CD14-positive monocyte (primary cell): Measurements from ENCODE around the gene UVRAG. TPM values are rescaled to one million over a fixed set of nuclear protein-coding genes. Genes with fewer than 3 reads are reported as not detected.

Source experiments
- DNase-seq, 3 donors: peaks; one replicate each; pipeline ENCODE4 v3.0.0-alpha.2; 2011 to 2022
- H2AFZ ChIP-seq: 2 replicates; pipeline ENCODE4 v1.6.0; 2012; ENCODE audit warnings: mild to moderate bottlenecking, low read depth, low read length, inconsistent platforms; ENCODE audit not compliant: insufficient read depth, poor library complexity, severe bottlenecking
- H3K27ac ChIP-seq, 2 donors: 1 replicate in 1 of 2; 2 replicates in 1 of 2; pipeline ENCODE4 v1.5.1; 2012 to 2013; ENCODE audit warnings: low read length in 2 of 2, control low read depth in 1 of 2, inconsistent platforms in 1 of 2, low read depth in 1 of 2, mild to moderate bottlenecking in 1 of 2
- H3K27me3 ChIP-seq, 2 donors: one replicate each; pipeline versions ENCODE4 v1.6.0 to v1.6.1; 2011 to 2013; ENCODE audit warnings: low read length in 2 of 2; ENCODE audit not compliant: control insufficient read depth in 2 of 2, insufficient read depth in 2 of 2
- H3K36me3 ChIP-seq, 2 donors: replicated peaks in 1 of 2; 1 replicate in 1 of 2; 2 replicates in 1 of 2; pipeline versions ENCODE4 v1.5.1 to v1.6.1; 2012 to 2013; ENCODE audit warnings: low read length in 2 of 2, control low read depth in 1 of 2, inconsistent platforms in 1 of 2, mild to moderate bottlenecking in 1 of 2; ENCODE audit not compliant: insufficient read depth in 2 of 2, control insufficient read depth in 1 of 2
- H3K4me1 ChIP-seq, 2 donors: 1 replicate in 1 of 2; 2 replicates in 1 of 2; pipeline versions ENCODE4 v1.5.1 to v1.6.1; 2012 to 2013; ENCODE audit warnings: low read length in 2 of 2, control low read depth in 1 of 2, inconsistent platforms in 1 of 2, mild to moderate bottlenecking in 1 of 2, moderate library complexity in 1 of 2; ENCODE audit not compliant: insufficient read depth in 2 of 2, control insufficient read depth in 1 of 2
- H3K4me2 ChIP-seq: replicated peaks from 2 replicates; pipeline ENCODE3; 2012; ENCODE audit warnings: low read length, moderate library complexity, mild to moderate bottlenecking; ENCODE audit not compliant: poor library complexity, severe bottlenecking; ENCODE audit errors: extremely low read depth
- H3K4me3 ChIP-seq, 3 experiments: fragments of 200-600 bp in 1 of 3; sonication (generic) in 1 of 3; replicated peaks in 1 of 3; 1 replicate in 2 of 3; 2 replicates in 1 of 3; pipeline ENCODE4 v1.5.1; 2011 to 2013; ENCODE audit warnings: low read length in 3 of 3, mild to moderate bottlenecking in 3 of 3, control low read depth in 2 of 3, low read depth in 2 of 3, inconsistent platforms in 1 of 3, moderate library complexity in 1 of 3
- H3K79me2 ChIP-seq: 2 replicates; pipeline ENCODE4 v1.6.0; 2012; ENCODE audit warnings: mild to moderate bottlenecking, control low read depth, inconsistent platforms, low read length, moderate library complexity; ENCODE audit not compliant: insufficient read depth
- H3K9ac ChIP-seq: 2 replicates; pipeline ENCODE4 v1.6.0; 2017; ENCODE audit warnings: low read length, mild to moderate bottlenecking; ENCODE audit not compliant: insufficient read depth, poor library complexity, severe bottlenecking
- H3K9me3 ChIP-seq, 2 donors: replicated peaks in 1 of 2; 1 replicate in 1 of 2; 2 replicates in 1 of 2; pipeline versions ENCODE4 v1.5.1 to v1.6.1; 2012 to 2013; ENCODE audit warnings: low read length in 2 of 2, control low read depth in 1 of 2; ENCODE audit not compliant: control insufficient read depth in 1 of 2, insufficient read depth in 1 of 2
- H4K20me1 ChIP-seq: 2 replicates; pipeline ENCODE4 v1.6.0; 2012; ENCODE audit warnings: mild to moderate bottlenecking, low read length, control low read depth, moderate library complexity; ENCODE audit not compliant: insufficient read depth
- H3K27ac Mint-ChIP-seq, 7 donors: one replicate each; pipeline ENCODE4 v1.8.0; 2020; ENCODE audit warnings: mild to moderate bottlenecking in 7 of 7, mixed read lengths in 7 of 7, moderate library complexity in 6 of 7, inconsistent platforms in 2 of 7
- H3K27me3 Mint-ChIP-seq, 3 donors: one replicate each; pipeline ENCODE4 v1.8.0; 2021 to 2022; ENCODE audit warnings: low read depth in 3 of 3, mild to moderate bottlenecking in 3 of 3, mixed read lengths in 3 of 3, moderate library complexity in 3 of 3, inconsistent platforms in 1 of 3
- H3K36me3 Mint-ChIP-seq, 2 donors: one replicate each; pipeline ENCODE4 v1.8.0; 2020; ENCODE audit warnings: mixed read lengths in 2 of 2, inconsistent platforms in 1 of 2, mild to moderate bottlenecking in 1 of 2
- H3K4me1 Mint-ChIP-seq: one replicate; pipeline ENCODE4 v1.8.0; 2020; ENCODE audit warnings: mild to moderate bottlenecking, mixed read lengths
- H3K4me3 Mint-ChIP-seq, 2 donors: one replicate each; pipeline ENCODE4 v1.8.0; 2020; ENCODE audit warnings: mild to moderate bottlenecking in 2 of 2, mixed read lengths in 2 of 2, moderate library complexity in 1 of 2
- H3K9me3 Mint-ChIP-seq, 7 donors: one replicate each; pipeline ENCODE4 v1.8.0; 2020 to 2022; ENCODE audit warnings: mixed read lengths in 7 of 7, mild to moderate bottlenecking in 6 of 7, moderate library complexity in 6 of 7, inconsistent platforms in 2 of 7
- CTCF ChIP-seq: fragments of 200-600 bp; IDR thresholded peaks from one replicate; pipeline ENCODE4 v1.8.0; 2022; ENCODE audit warnings: antibody characterized with exemption, mild to moderate bottlenecking
- WGBS: methylation state at CpG from one replicate; pipeline ENCODE4 v1.1.5; 2013; ENCODE audit warnings: missing lambda C conversion rate; ENCODE audit not compliant: insufficient coverage; 5-methylcytosine and 5-hydroxymethylcytosine counted together
- intact Hi-C, 2 donors: fragments of 100-400 bp; cut with micrococcal nuclease; formaldehyde crosslinking; loops; one replicate each; pipeline versions ENCODE4 v1.15.0 to v1.15.1; 2023
- polyA plus RNA-seq, 3 donors: library from polyadenylated mRNA; depleted of rRNA in 1 of 3; unstranded in 2 of 3; stranded (reverse) in 1 of 3; fragments of 300-500 nt in 2 of 3; fragments of >200 nt in 1 of 3; fragmentation: Illumina TruSeq in 2 of 3; gene quantifications; 1 replicate in 2 of 3; 2 replicates in 1 of 3; pipeline ENCODE4 v1.2.3, GENCODE V29; 2012 to 2021

UVRAG gene
- polyA plus RNA-seq, 3 donors: 13.7 to 20.5 (median 20.0) TPM

- H3K36me3 Mint-ChIP-seq: no peaks in the 10 kb centered on the region
- H3K27ac ChIP-seq: no peak overlapping the region
- no peaks in the 10 kb centered on the region for H3K36me3 ChIP-seq
- intact Hi-C loops: no loop called here
- H2AFZ ChIP-seq: no peak overlapping the region
- H3K4me1 Mint-ChIP-seq: no peaks in the 10 kb centered on the region
- H3K4me3 ChIP-seq: no peak overlapping the region
- H3K79me2 ChIP-seq: no peaks in the 10 kb centered on the region
- H3K27me3 ChIP-seq: no peaks in the 10 kb centered on the region
- H3K27me3 Mint-ChIP-seq: peaks cover 0 to 4% (median 1%) of the 10 kb centered on the region in 3 donors
- H3K27ac Mint-ChIP-seq: no peak overlapping the region
- no peaks in the 10 kb centered on the region for H4K20me1 ChIP-seq
- H3K4me3 Mint-ChIP-seq: no peak overlapping the region
- H3K4me2 ChIP-seq: no peak overlapping the region
- no peak for DNase-seq
- H3K4me1 ChIP-seq: no peaks in the 10 kb centered on the region
- H3K9me3 Mint-ChIP-seq: peaks cover 0 to 1% (median 0%) of the 10 kb centered on the region in 7 donors
- no peak for TF ChIP-seq CTCF
- 97% methylated on average over 3 of the region's 8 CpGs for WGBS
- H3K9ac ChIP-seq: no peak overlapping the region
- no peaks in the 10 kb centered on the region for H3K9me3 ChIP-seq
Measured at GRCh38 chr11:76160856-76161255, 345.8 kb downstream of the UVRAG start.

- H3K27me3 ChIP-seq: no peaks in the 10 kb centered on the region
- intact Hi-C loops: no loop called here
- no peak overlapping the region for H3K27ac ChIP-seq
- no peak overlapping the region for H3K9ac ChIP-seq
- no peaks in the 10 kb centered on the region for H3K36me3 Mint-ChIP-seq
- H3K27ac Mint-ChIP-seq: no peak overlapping the region
- no peaks in the 10 kb centered on the region for H3K36me3 ChIP-seq
- H3K9me3 Mint-ChIP-seq: peaks cover 0 to 1% (median 0%) of the 10 kb centered on the region in 7 donors
- no peaks in the 10 kb centered on the region for H4K20me1 ChIP-seq
- H3K4me3 Mint-ChIP-seq: no peak overlapping the region
- 45% methylated on average over 9 of the region's 24 CpGs for WGBS
- peaks cover 0 to 2% (median 1%) of the 10 kb centered on the region in 3 donors for H3K27me3 Mint-ChIP-seq
- H3K9me3 ChIP-seq: no peaks in the 10 kb centered on the region
- no peaks in the 10 kb centered on the region for H3K4me1 ChIP-seq
- H2AFZ ChIP-seq: no peak overlapping the region
- no peak overlapping the region for H3K4me3 ChIP-seq
- DNase-seq: no peak
- H3K4me1 Mint-ChIP-seq: no peaks in the 10 kb centered on the region
- no peak overlapping the region for H3K4me2 ChIP-seq
- no peak for TF ChIP-seq CTCF
- no peaks in the 10 kb centered on the region for H3K79me2 ChIP-seq
Measured at GRCh38 chr11:76161261-76161961, 346.4 kb downstream of the UVRAG start.
